ENCODE results near the gene BBOX1.
"Not testable (repeated sequence)": the region's sequence is repeated elsewhere in the genome, so short reads cannot be mapped to it uniquely, and the experiment has no call there.

Gene BBOX1

GRCh38 chr11:27084518-27084917 is 43.9 kb downstream of the BBOX1 start:
- no peak for DNase-seq

- DNase-seq = no peak
These were observed 44.5 kb downstream of the BBOX1 start for GRCh38 chr11:27085111-27085510.

GRCh38 chr11:27085605-27086004 is 45.0 kb downstream of the BBOX1 start:
- no peak for DNase-seq

- no peak for DNase-seq
These were observed 46.8 kb downstream of the BBOX1 start for GRCh38 chr11:27087432-27087831.

- no peak for DNase-seq
These were observed 47.7 kb downstream of the BBOX1 start for GRCh38 chr11:27088353-27088752.

- DNase-seq = no peak
These were observed 49.1 kb downstream of the BBOX1 start for GRCh38 chr11:27089746-27090145.

- not testable (repeated sequence) for DNase-seq
These were observed 49.8 kb downstream of the BBOX1 start for GRCh38 chr11:27090357-27090948.

- DNase-seq = no peak
These were observed 53.5 kb downstream of the BBOX1 start for GRCh38 chr11:27094120-27094519.

- no peak for DNase-seq
These were observed 54.4 kb downstream of the BBOX1 start for GRCh38 chr11:27095059-27095458.

- no peak for DNase-seq
These were observed 55.3 kb downstream of the BBOX1 start for GRCh38 chr11:27095887-27096286.

- DNase-seq = no peak
These were observed 56.9 kb downstream of the BBOX1 start for GRCh38 chr11:27097551-27097950.

GRCh38 chr11:27100534-27100933 is 59.9 kb downstream of the BBOX1 start:
- no peak for DNase-seq

- no peak for DNase-seq
These were observed 66.9 kb downstream of the BBOX1 start for GRCh38 chr11:27107548-27107947.

- no peak for DNase-seq
These were observed 68.2 kb downstream of the BBOX1 start for GRCh38 chr11:27108809-27109208.

GRCh38 chr11:27111896-27112295 is 71.3 kb downstream of the BBOX1 start:
- DNase-seq = no peak

- DNase-seq = no peak
These were observed 72.3 kb downstream of the BBOX1 start for GRCh38 chr11:27112946-27113345.

GRCh38 chr11:27115051-27115650 is 74.5 kb downstream of the BBOX1 start:
- DNase-seq = no peak

GRCh38 chr11:27116684-27117083 is 76.1 kb downstream of the BBOX1 start:
- no peak for DNase-seq

GRCh38 chr11:27118371-27118770 is 77.8 kb downstream of the BBOX1 start:
- DNase-seq = no peak

GRCh38 chr11:27118949-27119348 is 78.3 kb downstream of the BBOX1 start:
- no peak for DNase-seq

- DNase-seq = no peak
These were observed 78.8 kb downstream of the BBOX1 start for GRCh38 chr11:27119396-27119795.

- DNase-seq = no peak
These were observed 79.6 kb downstream of the BBOX1 start for GRCh38 chr11:27120211-27120610.

GRCh38 chr11:27122001-27122400 is 81.4 kb downstream of the BBOX1 start:
- no peak for DNase-seq

- no peak for DNase-seq
These were observed 84.1 kb downstream of the BBOX1 start for GRCh38 chr11:27124514-27125264.

Data from T1000 (cell line).